HepG2 (cell line): ENCODE data around the gene DNMT3B. TPM values are rescaled to one million over a fixed set of nuclear protein-coding genes. Genes with fewer than 3 reads are reported as not detected.

Experiments
- ATAC-seq: fragments of 200-7000 bp; cut with Tn5 transposase; 3 replicates; pipeline ENCODE4 v1.9.1; 2020; ENCODE audit warnings: mild to moderate bottlenecking, moderate library complexity
- BruUV-seq: library from RNA; stranded (reverse); fragments of 400-500 nt; replicated peaks from 2 replicates; lab custom pipeline; 2021; lab: Mats Ljungman, UMichigan
- CTCF ChIA-PET: fragments of 300-600 bp; formaldehyde crosslinking; extraction: SDS; loops from one replicate; lab custom pipeline; 2021; ENCODE audit warnings: low total read pairs, inconsistent platforms, low intra/inter-chr PET ratio; lab: Yijun Ruan, JAX
- POLR2A ChIA-PET: fragments of 350-600 bp; sonication (Branson Sonifier 250); formaldehyde crosslinking; loops from one replicate; lab custom pipeline; 2020; ENCODE audit warnings: antibody characterized with exemption, inconsistent platforms; lab: Yijun Ruan, JAX
- DNase-seq: peaks from one replicate; pipeline ENCODE4 v3.0.0-alpha.2; 2015; ENCODE audit warnings: low spot score
- FAIRE-seq: peaks from 3 replicates; lab custom pipeline; 2011; peaks lifted over from hg19 to GRCh38; lab: Jason Lieb, UNC
- H2AFZ ChIP-seq: one replicate; pipeline ENCODE4 v1.6.1; 2011; ENCODE audit warnings: low read length, inconsistent platforms
- H3K27ac ChIP-seq: fragments of 300-600 bp; 3 replicates; pipeline ENCODE4 v1.8.0; 2011; ENCODE audit warnings: mixed run types, mild to moderate bottlenecking, mixed read lengths, low read length, inconsistent platforms; ENCODE audit not compliant: insufficient read depth; ENCODE audit errors: extremely low read length
- H3K27me3 ChIP-seq, 2 experiments: fragments of 200-600 bp in 1 of 2; 2 replicates in 1 of 2; 3 replicates in 1 of 2; pipeline versions ENCODE4 v1.6.0 to v1.8.0; 2011; ENCODE audit warnings: low read length in 2 of 2, mild to moderate bottlenecking in 2 of 2, moderate library complexity in 2 of 2, inconsistent platforms in 1 of 2; ENCODE audit not compliant: insufficient read depth in 2 of 2, control insufficient read depth in 1 of 2
- H3K36me3 ChIP-seq, 2 experiments: fragments of 200-600 bp in 1 of 2; replicated peaks in 1 of 2; 2 replicates in 1 of 2; 3 replicates in 1 of 2; pipeline versions ENCODE4 v1.5.1 to v1.8.0; 2011; ENCODE audit warnings: low read length in 2 of 2, inconsistent platforms in 1 of 2; ENCODE audit not compliant: insufficient read depth in 2 of 2, control insufficient read depth in 1 of 2
- H3K4me1 ChIP-seq: 2 replicates; pipeline ENCODE4 v1.5.1; 2012; ENCODE audit warnings: low read length, inconsistent platforms; ENCODE audit not compliant: insufficient read depth
- H3K4me2 ChIP-seq: 2 replicates; pipeline ENCODE4 v1.6.0; 2011; ENCODE audit warnings: low read depth, low read length, inconsistent platforms
- H3K4me3 ChIP-seq, 3 experiments: fragments of 200-600 bp in 1 of 3; sonication (generic), shearing (Covaris generic) in 1 of 3; replicated peaks in 1 of 3; 2 replicates each; pipeline ENCODE4 v1.5.1; 2011 to 2016; ENCODE audit warnings: low read length in 3 of 3, inconsistent platforms in 2 of 3, low read depth in 2 of 3, mild to moderate bottlenecking in 2 of 3, control low read depth in 1 of 3, mixed read lengths in 1 of 3; ENCODE audit not compliant: insufficient read depth in 1 of 3
- H3K79me2 ChIP-seq: one replicate; pipeline ENCODE4 v1.6.1; 2011; ENCODE audit warnings: low read length, inconsistent platforms; ENCODE audit not compliant: insufficient read depth
- H3K9ac ChIP-seq: 2 replicates; pipeline ENCODE4 v1.6.0; 2011; ENCODE audit warnings: mild to moderate bottlenecking, low read depth, low read length, inconsistent platforms; ENCODE audit not compliant: insufficient read depth
- H3K9me3 ChIP-seq: 2 replicates; pipeline ENCODE4 v1.5.1; 2012; ENCODE audit warnings: mild to moderate bottlenecking, low read length
- H4K20me1 ChIP-seq: 2 replicates; pipeline ENCODE4 v1.6.0; 2011; ENCODE audit warnings: inconsistent platforms, mild to moderate bottlenecking, low read length, moderate library complexity; ENCODE audit not compliant: insufficient read depth
- FOXA3 ChIP-seq: IDR thresholded peaks from 2 replicates; pipeline ENCODE4 v1.6.1; 2016; ENCODE audit warnings: missing genetic modification reagents, missing compliant biosample characterization
- FOXJ3 ChIP-seq: sonication (generic); formaldehyde crosslinking; IDR thresholded peaks from 2 replicates; pipeline ENCODE4 v1.4.0; 2020; ENCODE audit warnings: missing genetic modification reagents, mild to moderate bottlenecking, borderline replicate concordance
- NR2C2 ChIP-seq: sonication (generic); formaldehyde crosslinking; IDR thresholded peaks from 2 replicates; pipeline ENCODE4 v1.4.0; 2020; ENCODE audit warnings: missing genetic modification reagents, mild to moderate bottlenecking, moderate library complexity, borderline replicate concordance
- PRPF4 ChIP-seq: fragments of 200-400 bp; formaldehyde crosslinking; IDR thresholded peaks from 2 replicates; pipeline ENCODE4 v1.6.1; 2016; ENCODE audit warnings: low read length, low read depth; ENCODE audit not compliant: poor library complexity, severe bottlenecking
- RCOR2 ChIP-seq: IDR thresholded peaks from 2 replicates; pipeline ENCODE4 v1.6.1; 2016; ENCODE audit warnings: missing biosample characterization, missing genetic modification reagents
- TBX2 ChIP-seq: sonication (generic); formaldehyde crosslinking; IDR thresholded peaks from 2 replicates; pipeline ENCODE4 v1.5.0; 2020; ENCODE audit warnings: missing genetic modification reagents, mild to moderate bottlenecking, borderline replicate concordance
- ZNF253 ChIP-seq: sonication (generic); formaldehyde crosslinking; IDR thresholded peaks from 2 replicates; pipeline ENCODE4 v1.8.0; 2022; ENCODE audit warnings: mild to moderate bottlenecking, missing genetic modification reagents, borderline replicate concordance
- ZNF75D ChIP-seq: sonication (generic); formaldehyde crosslinking; IDR thresholded peaks from 2 replicates; pipeline ENCODE4 v1.8.1; 2023; ENCODE audit warnings: missing genetic modification reagents, mild to moderate bottlenecking, borderline replicate concordance
- ZNF761 ChIP-seq: sonication (generic); formaldehyde crosslinking; conservative IDR thresholded peaks from 2 replicates; pipeline ENCODE4 v1.4.0; 2020; ENCODE audit warnings: mild to moderate bottlenecking, missing genetic modification reagents
- ZNF773 ChIP-seq: sonication (generic); formaldehyde crosslinking; IDR thresholded peaks from 2 replicates; pipeline ENCODE4 v1.4.0; 2020; ENCODE audit warnings: missing genetic modification reagents, borderline replicate concordance
- ZNF891 ChIP-seq: sonication (generic); formaldehyde crosslinking; IDR thresholded peaks from 2 replicates; pipeline ENCODE4 v1.5.0; 2020; ENCODE audit warnings: mild to moderate bottlenecking, missing genetic modification reagents
- WGBS: methylation state at CpG from one replicate; pipeline ENCODE4 v1.1.6; 2017; ENCODE audit warnings: low lambda C conversion rate; 5-methylcytosine and 5-hydroxymethylcytosine counted together
- in situ Hi-C: cut with HindIII; loops from 2 replicates; pipeline ENCODE4 v1.10.0; 2017; ENCODE audit warnings: low pct_unique_long_range_greater_than_20kb; ENCODE audit not compliant: extremely low pct_ligation_motif_present
- intact Hi-C: fragments of 100-400 bp; cut with micrococcal nuclease; formaldehyde crosslinking; loops from one replicate; pipeline ENCODE4 v1.10.0; 2022; ENCODE audit not compliant: unreplicated experiment
- polyA plus RNA-seq, 8 experiments: library from polyadenylated mRNA; depleted of rRNA in 3 of 8; stranded (reverse) in 7 of 8; unstranded in 1 of 8; fragments of >200 nt; fragmentation: Illumina TruSeq in 4 of 8; extraction: Trizol in 4 of 8; gene quantifications; 2 replicates each; pipeline versions ENCODE4 v1.2.1 to v1.2.3, GENCODE V29; 2011 to 2016; ENCODE audit warnings: low read depth in 4 of 8, missing spikeins in 1 of 8, mixed read lengths in 1 of 8; ENCODE audit not compliant: insufficient read depth in 1 of 8
- total RNA-seq, 5 experiments: library from RNA; depleted of rRNA; stranded (reverse); fragments of >200 nt; fragmentation: Illumina TruSeq; extraction: Trizol; gene quantifications; 2 replicates each; pipeline ENCODE4 v1.2.3, GENCODE V29; 2016; ENCODE audit warnings: low read depth in 1 of 5
- TF ChIP-seq, protein P1 (sequence below): sonication (generic); formaldehyde crosslinking; IDR thresholded peaks from 2 replicates; pipeline ENCODE4 v1.9.0; 2022; ENCODE audit warnings: low read depth, missing genetic modification reagents
- TF ChIP-seq, protein P2 (sequence below): sonication (generic); formaldehyde crosslinking; IDR thresholded peaks from 2 replicates; pipeline ENCODE4 v1.4.0; 2020; ENCODE audit warnings: low read depth, mild to moderate bottlenecking, missing genetic modification reagents
- TF ChIP-seq, protein P3 (sequence below): sonication (generic); formaldehyde crosslinking; conservative IDR thresholded peaks from 2 replicates; pipeline ENCODE4 v1.4.0; 2020; ENCODE audit warnings: missing genetic modification reagents

The DNMT3B gene
- total and polyA plus RNA-seq, 2 of the 13 experiments (the other 11 are each of a cell fraction or from before 2014, with no cell fraction given): 3.8 to 13.9 TPM

DNA sequence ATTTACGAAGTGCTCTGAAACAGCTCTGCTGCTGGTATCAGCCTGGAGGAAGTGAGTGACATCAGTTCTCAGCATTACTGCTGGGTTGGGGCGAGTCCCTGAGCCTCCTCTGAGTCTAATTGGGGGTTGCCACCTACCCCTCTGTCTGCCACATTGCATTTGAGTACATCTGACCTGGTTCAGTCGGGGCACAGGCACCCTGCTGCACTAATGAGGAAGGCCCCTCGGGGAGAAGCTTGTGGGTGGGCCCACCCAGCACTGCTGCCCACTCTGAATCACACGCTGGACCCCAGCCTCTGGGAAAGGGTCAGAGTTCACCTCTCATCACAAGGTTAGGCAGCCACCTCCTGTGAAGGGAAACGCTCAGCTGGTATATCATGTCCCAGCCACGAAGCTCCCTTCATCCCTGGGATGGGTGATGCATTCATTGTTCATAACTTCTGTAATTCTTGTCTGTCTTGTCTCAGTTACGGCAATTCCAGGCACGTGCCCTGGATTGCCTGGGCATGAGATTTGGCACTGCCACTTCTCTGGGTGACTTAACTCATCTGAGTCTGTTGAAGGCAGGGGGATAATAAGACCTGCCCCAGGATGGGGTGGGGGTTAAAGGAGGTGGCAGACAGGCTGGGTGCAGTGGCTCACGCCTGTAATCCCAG lies 13.3 kb downstream of the DNMT3B start (continued):
- TF ChIP-seq, protein P1, sequence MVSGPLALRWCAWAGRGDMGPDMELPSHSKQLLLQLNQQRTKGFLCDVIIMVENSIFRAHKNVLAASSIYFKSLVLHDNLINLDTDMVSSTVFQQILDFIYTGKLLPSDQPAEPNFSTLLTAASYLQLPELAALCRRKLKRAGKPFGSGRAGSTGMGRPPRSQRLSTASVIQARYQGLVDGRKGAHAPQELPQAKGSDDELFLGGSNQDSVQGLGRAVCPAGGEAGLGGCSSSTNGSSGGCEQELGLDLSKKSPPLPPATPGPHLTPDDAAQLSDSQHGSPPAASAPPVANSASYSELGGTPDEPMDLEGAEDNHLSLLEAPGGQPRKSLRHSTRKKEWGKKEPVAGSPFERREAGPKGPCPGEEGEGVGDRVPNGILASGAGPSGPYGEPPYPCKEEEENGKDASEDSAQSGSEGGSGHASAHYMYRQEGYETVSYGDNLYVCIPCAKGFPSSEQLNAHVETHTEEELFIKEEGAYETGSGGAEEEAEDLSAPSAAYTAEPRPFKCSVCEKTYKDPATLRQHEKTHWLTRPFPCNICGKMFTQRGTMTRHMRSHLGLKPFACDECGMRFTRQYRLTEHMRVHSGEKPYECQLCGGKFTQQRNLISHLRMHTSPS (CRISPR knock-in tag): peak; percentile 42; the same call in 1 of the 2 replicates
- TF ChIP-seq RCOR2 (CRISPR knock-in tag) (no peak), ZNF773 (CRISPR knock-in tag) (no peak), PRPF4 (no peak), ZNF891 (CRISPR knock-in tag) (0 out of 2 replicates have a peak, but pooled peaks have one; percentile 42), ZNF75D (CRISPR knock-in tag) (no peak), ZNF761 (CRISPR knock-in tag) (no peak)

DNA sequence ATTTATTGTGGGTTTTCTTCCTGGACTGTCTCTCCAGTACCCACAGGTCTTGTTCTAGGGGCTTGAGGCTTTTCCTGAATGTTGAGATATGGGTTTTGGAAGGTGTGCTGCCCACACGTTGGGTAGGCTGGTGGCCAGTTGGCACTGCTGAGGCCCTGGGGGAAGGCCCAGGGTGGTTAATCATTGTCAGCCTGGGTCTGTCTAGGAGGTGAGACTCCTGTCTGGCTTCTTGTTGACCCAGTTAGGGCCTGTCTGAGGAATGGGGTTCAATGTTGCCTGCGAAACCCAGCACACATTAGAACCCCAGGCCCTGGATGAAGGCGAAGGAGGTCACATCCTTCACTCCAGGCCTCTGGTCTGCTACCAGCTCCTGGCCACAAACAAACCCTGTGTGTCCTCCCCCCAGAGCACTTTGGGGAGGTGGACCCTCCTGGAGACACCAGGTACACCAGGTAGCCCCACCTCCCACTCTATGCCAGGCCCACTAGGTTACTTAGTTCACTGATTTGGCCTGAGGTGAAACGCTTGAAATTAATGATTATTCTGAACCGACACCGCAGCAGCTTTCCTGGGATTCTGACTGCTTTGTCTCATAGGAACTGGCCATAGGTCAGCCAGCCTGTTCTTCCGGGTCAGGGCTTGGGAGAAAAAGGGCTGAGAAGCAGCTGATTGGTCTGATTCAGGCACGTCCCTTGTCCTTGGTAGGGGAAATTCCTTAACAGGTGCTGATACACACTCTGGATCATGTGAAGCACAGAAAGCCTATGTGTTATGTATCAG lies 15.2 kb downstream of the DNMT3B start:
- H3K36me3 ChIP-seq: peaks cover 0 to 13% of the 10 kb centered on the region in 2 experiments; a peak in 2 of 5 replicates
- H3K9ac ChIP-seq: peak overlapping the region; percentile 9; the same call in 1 of the 2 replicates
- POLR2A ChIA-PET: interaction anchor here (1.0 to 2.9 kb wide), 12 partner anchors 9 to 103 kb away, joined by 3 to 54 read pairs (median 6); partner anchors contain the start of genes C20orf203, COMMD7 and DNMT3B
- H3K9me3 ChIP-seq: no peaks in the 10 kb centered on the region
- peak overlapping the region; percentile 7 for H3K27ac ChIP-seq
- no peaks in the 10 kb centered on the region for H3K79me2 ChIP-seq
- H3K4me1 ChIP-seq: peaks cover 38% of the 10 kb centered on the region
- no TSS peak for BruUV-seq
- H3K4me2 ChIP-seq: peak overlapping the region; percentile 56
- H2AFZ ChIP-seq: no peak overlapping the region
- no peaks in the 10 kb centered on the region for H4K20me1 ChIP-seq
- peak; percentile 56 for DNase-seq
- FAIRE-seq: peak; percentile 79
- peak overlapping the region in 2 of 3 experiments; percentile 3 to 15; a peak in 2 of 6 replicates for H3K4me3 ChIP-seq
- WGBS: 63% methylated on average over 8 of the region's 8 CpGs
- no peaks in the 10 kb centered on the region for H3K27me3 ChIP-seq
- in situ Hi-C loops: loop anchor here (5.0 kb wide), 1 partner anchor 105 kb away; the partner anchor contains the start of gene C20orf203
- intact Hi-C loops: loop anchor here (5.0 to 10.0 kb wide), 2 partner anchors 35 to 253 kb away; partner anchors contain the start of gene COMMD7
- peak; percentile 46 for ATAC-seq
- CTCF ChIA-PET: interaction anchor here (1.4 to 6.1 kb wide), 4 partner anchors 100 to 256 kb away, joined by 5 to 203 read pairs (median 6); partner anchors contain the start of gene C20orf203
- TF ChIP-seq TBX2: 0 out of 2 replicates have a peak, but pooled peaks have one; percentile 19
- peak; percentile 91 for TF ChIP-seq NR2C2 (CRISPR knock-in tag)
- TF ChIP-seq FOXJ3: no peak; the same call in 1 of the 2 replicates
- 0 out of 2 replicates have a peak, but pooled peaks have one; percentile 1 for TF ChIP-seq ZNF253 (CRISPR knock-in tag)
- peak; percentile 55 for TF ChIP-seq FOXA3 (CRISPR knock-in tag)
- TF ChIP-seq, protein P2, sequence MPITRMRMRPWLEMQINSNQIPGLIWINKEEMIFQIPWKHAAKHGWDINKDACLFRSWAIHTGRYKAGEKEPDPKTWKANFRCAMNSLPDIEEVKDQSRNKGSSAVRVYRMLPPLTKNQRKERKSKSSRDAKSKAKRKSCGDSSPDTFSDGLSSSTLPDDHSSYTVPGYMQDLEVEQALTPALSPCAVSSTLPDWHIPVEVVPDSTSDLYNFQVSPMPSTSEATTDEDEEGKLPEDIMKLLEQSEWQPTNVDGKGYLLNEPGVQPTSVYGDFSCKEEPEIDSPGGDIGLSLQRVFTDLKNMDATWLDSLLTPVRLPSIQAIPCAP (CRISPR knock-in tag): no peak
- TF ChIP-seq, protein P3, sequence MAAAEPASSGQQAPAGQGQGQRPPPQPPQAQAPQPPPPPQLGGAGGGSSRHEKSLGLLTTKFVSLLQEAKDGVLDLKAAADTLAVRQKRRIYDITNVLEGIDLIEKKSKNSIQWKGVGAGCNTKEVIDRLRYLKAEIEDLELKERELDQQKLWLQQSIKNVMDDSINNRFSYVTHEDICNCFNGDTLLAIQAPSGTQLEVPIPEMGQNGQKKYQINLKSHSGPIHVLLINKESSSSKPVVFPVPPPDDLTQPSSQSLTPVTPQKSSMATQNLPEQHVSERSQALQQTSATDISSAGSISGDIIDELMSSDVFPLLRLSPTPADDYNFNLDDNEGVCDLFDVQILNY: 0 out of 2 replicates have a peak, but pooled peaks have one; percentile 7
